Measurements from ENCODE around the gene COX7B2. TPM values are rescaled to one million over a fixed set of nuclear protein-coding genes. Genes with fewer than 3 reads are reported as not detected.
A peak's percentile ranks its signal among the peaks of the same experiment; 100 is the strongest.

Gene COX7B2
- total and polyA plus RNA-seq, 2 of the 4 experiments (the other 2 are of a cell fraction) = not detected

DNA sequence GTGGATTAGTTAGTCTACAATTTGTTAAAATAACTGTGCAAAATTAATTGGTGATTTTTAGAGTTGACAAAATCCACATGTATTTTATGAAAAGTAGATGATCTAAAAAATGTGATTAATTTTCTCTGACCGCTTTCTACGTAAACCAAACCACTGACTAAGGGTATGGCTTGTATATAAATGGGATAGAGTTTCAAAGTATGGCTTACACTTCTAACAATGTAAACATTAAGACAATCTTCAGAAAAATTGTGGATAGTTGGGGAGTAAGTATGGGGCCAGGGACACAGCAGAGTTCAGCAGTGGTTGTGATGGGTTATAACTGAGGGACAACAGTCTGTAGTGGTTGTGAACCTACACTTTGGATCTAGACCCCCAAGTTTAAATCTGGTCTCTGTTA is 44.5 kb upstream of the COX7B2 start:
- H4K8ac ChIP-seq (ENCODE audit: low read depth in 2 of 2, low read length in 2 of 2) = peak overlapping the region in 1 of 2 experiments; percentile 36; a peak in 1 of 4 replicates
- TF ChIP-seq RFX5 (IDR thresholded peaks at IDR 0.05; ENCODE audit: low read depth, low read length) (no peak), CHD1 (IDR thresholded peaks at IDR 0.05; ENCODE audit: low read depth, low read length) (no peak), FOS (IDR thresholded peaks at IDR 0.05; ENCODE audit: low read depth, low read length) (no peak), RAD21 (IDR thresholded peaks at IDR 0.05; ENCODE audit: low read length) (no peak), SMC3 (IDR thresholded peaks at IDR 0.05; ENCODE audit: low read depth, low read length) (no peak), BHLHE40 (IDR thresholded peaks at IDR 0.05; ENCODE audit: low read depth, low read length) (no peak), MXI1 (IDR thresholded peaks at IDR 0.05; ENCODE audit: borderline replicate concordance, low read depth, low read length) (no peak), RCOR1 (IDR thresholded peaks at IDR 0.05; ENCODE audit: insufficient replicate concordance, low read length) (no peak), POLR2A (IDR thresholded peaks at IDR 0.05; ENCODE audit: low read depth, low read length) (no peak), NFE2L2 (IDR thresholded peaks at IDR 0.05; ENCODE audit: low read depth, low read length) (no peak), CEBPB (IDR thresholded peaks at IDR 0.05; ENCODE audit: low read depth, low read length) (no peak), MAZ (IDR thresholded peaks at IDR 0.05; ENCODE audit: borderline replicate concordance, low read depth, low read length) (no peak), MAFK (IDR thresholded peaks at IDR 0.05; ENCODE audit: low read depth, low read length) (no peak)
- TF ChIP-seq, protein P1, sequence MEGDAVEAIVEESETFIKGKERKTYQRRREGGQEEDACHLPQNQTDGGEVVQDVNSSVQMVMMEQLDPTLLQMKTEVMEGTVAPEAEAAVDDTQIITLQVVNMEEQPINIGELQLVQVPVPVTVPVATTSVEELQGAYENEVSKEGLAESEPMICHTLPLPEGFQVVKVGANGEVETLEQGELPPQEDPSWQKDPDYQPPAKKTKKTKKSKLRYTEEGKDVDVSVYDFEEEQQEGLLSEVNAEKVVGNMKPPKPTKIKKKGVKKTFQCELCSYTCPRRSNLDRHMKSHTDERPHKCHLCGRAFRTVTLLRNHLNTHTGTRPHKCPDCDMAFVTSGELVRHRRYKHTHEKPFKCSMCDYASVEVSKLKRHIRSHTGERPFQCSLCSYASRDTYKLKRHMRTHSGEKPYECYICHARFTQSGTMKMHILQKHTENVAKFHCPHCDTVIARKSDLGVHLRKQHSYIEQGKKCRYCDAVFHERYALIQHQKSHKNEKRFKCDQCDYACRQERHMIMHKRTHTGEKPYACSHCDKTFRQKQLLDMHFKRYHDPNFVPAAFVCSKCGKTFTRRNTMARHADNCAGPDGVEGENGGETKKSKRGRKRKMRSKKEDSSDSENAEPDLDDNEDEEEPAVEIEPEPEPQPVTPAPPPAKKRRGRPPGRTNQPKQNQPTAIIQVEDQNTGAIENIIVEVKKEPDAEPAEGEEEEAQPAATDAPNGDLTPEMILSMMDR (conservative IDR thresholded peaks at IDR 0.05; ENCODE audit: low read depth, low read length) = no peak
- TF ChIP-seq, protein P2, sequence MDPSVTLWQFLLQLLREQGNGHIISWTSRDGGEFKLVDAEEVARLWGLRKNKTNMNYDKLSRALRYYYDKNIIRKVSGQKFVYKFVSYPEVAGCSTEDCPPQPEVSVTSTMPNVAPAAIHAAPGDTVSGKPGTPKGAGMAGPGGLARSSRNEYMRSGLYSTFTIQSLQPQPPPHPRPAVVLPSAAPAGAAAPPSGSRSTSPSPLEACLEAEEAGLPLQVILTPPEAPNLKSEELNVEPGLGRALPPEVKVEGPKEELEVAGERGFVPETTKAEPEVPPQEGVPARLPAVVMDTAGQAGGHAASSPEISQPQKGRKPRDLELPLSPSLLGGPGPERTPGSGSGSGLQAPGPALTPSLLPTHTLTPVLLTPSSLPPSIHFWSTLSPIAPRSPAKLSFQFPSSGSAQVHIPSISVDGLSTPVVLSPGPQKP (IDR thresholded peaks at IDR 0.05; ENCODE audit: borderline replicate concordance, low read depth, low read length) = no peak
- TF ChIP-seq, protein P3, sequence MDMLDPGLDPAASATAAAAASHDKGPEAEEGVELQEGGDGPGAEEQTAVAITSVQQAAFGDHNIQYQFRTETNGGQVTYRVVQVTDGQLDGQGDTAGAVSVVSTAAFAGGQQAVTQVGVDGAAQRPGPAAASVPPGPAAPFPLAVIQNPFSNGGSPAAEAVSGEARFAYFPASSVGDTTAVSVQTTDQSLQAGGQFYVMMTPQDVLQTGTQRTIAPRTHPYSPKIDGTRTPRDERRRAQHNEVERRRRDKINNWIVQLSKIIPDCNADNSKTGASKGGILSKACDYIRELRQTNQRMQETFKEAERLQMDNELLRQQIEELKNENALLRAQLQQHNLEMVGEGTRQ (IDR thresholded peaks at IDR 0.05; ENCODE audit: low read depth, low read length) = no peak
- no CpG with 5 or more reads among the region's 2 CpGs for WGBS, 2 experiments (ENCODE audit: extremely low coverage in 2 of 2, insufficient read length in 1 of 2)
- no peak overlapping the region for H3K18ac ChIP-seq (ENCODE audit: low read depth, low read length)
- no peaks in the 10 kb centered on the region for H4K20me1 ChIP-seq (ENCODE audit: insufficient read depth, low read length)
- BruUV-seq (replicated peaks) = no TSS peak
- H3K23ac ChIP-seq (ENCODE audit: low read depth, low read length) = no peak overlapping the region
- no peak overlapping the region for H3K4me3 ChIP-seq (ENCODE audit: insufficient read depth, low read depth, low read length)
- no peaks in the 10 kb centered on the region for H3K9me3 ChIP-seq (ENCODE audit: control insufficient read depth, insufficient read depth, low read length)
- DNase-seq (peak; percentile 67), ATAC-seq (ENCODE audit: low read depth) (peak; percentile 73)
- 0 out of 3 replicates have a peak overlapping the region, but pooled peaks have one; percentile 32 for H2BK15ac ChIP-seq (ENCODE audit: low read depth, low read length)
- intact Hi-C loops (cut with micrococcal nuclease) (loop anchor here (5.0 kb wide), 1 partner anchor 49 kb away; no protein-coding TSS in a partner anchor), in situ Hi-C loops (cut with MboI; ENCODE audit: low sequenced_read_pairs) (no loop called here), dilution Hi-C loops (cut with HindIII; ENCODE audit: low sequenced_read_pairs, unreplicated experiment) (no loop called here)
- no peak overlapping the region for H2AK9ac ChIP-seq (replicated peaks; ENCODE audit: low read depth, low read length, poor library complexity)
- ChIA-PET POLR2A (ENCODE audit: unreplicated experiment) (no interaction called here), CTCF (no interaction called here)
- H3K4me1 ChIP-seq (ENCODE audit: control insufficient read depth, insufficient read depth, low read length) = peaks cover 6% of the 10 kb centered on the region
- H3K36me3 ChIP-seq (ENCODE audit: control insufficient read depth, insufficient read depth, low read length) = no peaks in the 10 kb centered on the region
- H3K79me1 ChIP-seq (ENCODE audit: low read depth in 1 of 2, low read length in 2 of 2) = no peaks in the 10 kb centered on the region
- H4K5ac ChIP-seq (ENCODE audit: low read depth, low read length) = no peak overlapping the region
- H4K91ac ChIP-seq (ENCODE audit: insufficient read depth, low read depth, low read length) = no peak overlapping the region
- H2BK120ac ChIP-seq (ENCODE audit: low read depth, low read length) = peak overlapping the region; percentile 58; the same call in 1 of the 2 replicates
- no peaks in the 10 kb centered on the region for H3K9me1 ChIP-seq (ENCODE audit: insufficient read depth, low read length)
- no peak overlapping the region for H3K4ac ChIP-seq (ENCODE audit: low read depth, low read length)
- H2AFZ ChIP-seq (replicated peaks; ENCODE audit: low read length, poor library complexity) = no peak overlapping the region
- peak overlapping the region; percentile 46; the same call in 1 of the 2 replicates for H2BK20ac ChIP-seq (ENCODE audit: low read depth, low read length)
- H2AK5ac ChIP-seq (ENCODE audit: low read depth, low read length) = peak overlapping the region; percentile 2; the same call in 1 of the 2 replicates
- H3K27ac ChIP-seq (ENCODE audit: insufficient read depth, low read length) = no peak overlapping the region
- peak overlapping the region; percentile 42; the same call in 1 of the 2 replicates for H3K4me2 ChIP-seq (ENCODE audit: low read depth, low read length)
- no peak overlapping the region for H3K56ac ChIP-seq (ENCODE audit: extremely low read depth, insufficient read depth, low read length)
- no peak overlapping the region for H3K9ac ChIP-seq (ENCODE audit: low read depth, low read length)
- H3K14ac ChIP-seq (replicated peaks; ENCODE audit: low read depth, low read length) = no peak overlapping the region
- H3K27me3 ChIP-seq (ENCODE audit: control insufficient read depth, insufficient read depth, low read length) = no peaks in the 10 kb centered on the region
- H2BK5ac ChIP-seq (ENCODE audit: low read depth, low read length, poor library complexity, severe bottlenecking) = peak overlapping the region; percentile 50

Measured in IMR-90 (cell line).